Measurements from ENCODE around the gene PRKCB.

DNA sequence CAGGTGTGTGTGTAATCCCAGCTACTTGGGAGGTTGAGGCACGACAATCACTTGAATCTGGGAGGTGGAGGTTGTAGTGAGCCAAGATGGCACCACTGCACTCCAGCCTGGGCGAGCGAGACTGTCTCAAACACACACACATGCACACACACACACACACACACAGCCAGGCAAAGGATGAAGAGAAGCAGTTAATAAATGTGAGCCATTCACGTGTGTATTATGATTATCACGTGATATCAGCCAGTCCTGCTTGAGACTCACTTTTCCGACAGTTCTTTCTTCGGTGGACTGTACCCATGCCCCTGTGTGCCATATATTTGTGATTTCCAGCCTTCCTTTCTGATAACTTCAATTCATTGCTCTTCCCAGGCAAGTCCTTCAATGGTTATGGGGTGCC is 119.3 kb downstream of the PRKCB start:
- no peak for TF ChIP-seq POLR2AphosphoS5 (IDR thresholded peaks at IDR 0.05)
- TF ChIP-seq, protein P1, sequence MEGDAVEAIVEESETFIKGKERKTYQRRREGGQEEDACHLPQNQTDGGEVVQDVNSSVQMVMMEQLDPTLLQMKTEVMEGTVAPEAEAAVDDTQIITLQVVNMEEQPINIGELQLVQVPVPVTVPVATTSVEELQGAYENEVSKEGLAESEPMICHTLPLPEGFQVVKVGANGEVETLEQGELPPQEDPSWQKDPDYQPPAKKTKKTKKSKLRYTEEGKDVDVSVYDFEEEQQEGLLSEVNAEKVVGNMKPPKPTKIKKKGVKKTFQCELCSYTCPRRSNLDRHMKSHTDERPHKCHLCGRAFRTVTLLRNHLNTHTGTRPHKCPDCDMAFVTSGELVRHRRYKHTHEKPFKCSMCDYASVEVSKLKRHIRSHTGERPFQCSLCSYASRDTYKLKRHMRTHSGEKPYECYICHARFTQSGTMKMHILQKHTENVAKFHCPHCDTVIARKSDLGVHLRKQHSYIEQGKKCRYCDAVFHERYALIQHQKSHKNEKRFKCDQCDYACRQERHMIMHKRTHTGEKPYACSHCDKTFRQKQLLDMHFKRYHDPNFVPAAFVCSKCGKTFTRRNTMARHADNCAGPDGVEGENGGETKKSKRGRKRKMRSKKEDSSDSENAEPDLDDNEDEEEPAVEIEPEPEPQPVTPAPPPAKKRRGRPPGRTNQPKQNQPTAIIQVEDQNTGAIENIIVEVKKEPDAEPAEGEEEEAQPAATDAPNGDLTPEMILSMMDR (IDR thresholded peaks at IDR 0.05) = no peak
- TF ChIP-seq EP300 (IDR thresholded peaks at IDR 0.05) = no peak

Measured in gastroesophageal sphincter (tissue), 3 donors.